HUES48 (cell line): Measurements from ENCODE around the gene PSMG1.
"Not testable (repeated sequence)": the region's sequence is repeated elsewhere in the genome, so short reads cannot be mapped to it uniquely, and the experiment has no call there.

Experiments
- H3K27ac ChIP-seq: one replicate; pipeline ENCODE4 v1.7.0; 2013; ENCODE audit warnings: low read depth, low read length, inconsistent platforms
- H3K27me3 ChIP-seq: 2 replicates; pipeline ENCODE4 v1.6.1; 2013; ENCODE audit warnings: mild to moderate bottlenecking, low read length; ENCODE audit not compliant: control insufficient read depth, insufficient read depth
- H3K36me3 ChIP-seq: 2 replicates; pipeline ENCODE4 v1.6.1; 2013; ENCODE audit warnings: low read length; ENCODE audit not compliant: control insufficient read depth, insufficient read depth
- H3K4me1 ChIP-seq: 2 replicates; pipeline ENCODE4 v1.6.1; 2013; ENCODE audit warnings: mild to moderate bottlenecking, low read length; ENCODE audit not compliant: control insufficient read depth, insufficient read depth
- H3K4me3 ChIP-seq: 2 replicates; pipeline ENCODE4 v1.5.1; 2013; ENCODE audit warnings: mild to moderate bottlenecking, low read depth, low read length
- H3K9ac ChIP-seq: 2 replicates; pipeline ENCODE4 v1.6.1; 2013; ENCODE audit warnings: mild to moderate bottlenecking, low read depth, low read length, moderate library complexity
- H3K9me3 ChIP-seq: 2 replicates; pipeline ENCODE4 v1.6.1; 2013; ENCODE audit warnings: low read length; ENCODE audit not compliant: control insufficient read depth, insufficient read depth

The PSMG1 gene

GRCh38 chr21:39175665-39176064, 7.6 kb downstream of the PSMG1 start:
- Histone ChIP-seq H3K9ac (no peak overlapping the region), H3K36me3 (peaks cover 87% of the 10 kb centered on the region), H3K27me3 (no peaks in the 10 kb centered on the region), H3K4me3 (no peak overlapping the region), H3K9me3 (no peaks in the 10 kb centered on the region), H3K27ac (no peak overlapping the region), H3K4me1 (no peaks in the 10 kb centered on the region)

- H3K4me3 ChIP-seq: no peak overlapping the region
- H3K27ac ChIP-seq: no peak overlapping the region
- peaks cover 82% of the 10 kb centered on the region for H3K36me3 ChIP-seq
- H3K9me3 ChIP-seq: no peaks in the 10 kb centered on the region
- H3K9ac ChIP-seq: no peak overlapping the region
- H3K27me3 ChIP-seq: no peaks in the 10 kb centered on the region
- H3K4me1 ChIP-seq: no peaks in the 10 kb centered on the region
Measured at GRCh38 chr21:39175154-39175553, 8.1 kb downstream of the PSMG1 start.

- no peak overlapping the region for H3K9ac ChIP-seq
- no peak overlapping the region for H3K27ac ChIP-seq
- no peaks in the 10 kb centered on the region for H3K27me3 ChIP-seq
- H3K4me3 ChIP-seq: no peak overlapping the region
- peaks cover 79% of the 10 kb centered on the region for H3K36me3 ChIP-seq
- no peaks in the 10 kb centered on the region for H3K4me1 ChIP-seq
- H3K9me3 ChIP-seq: no peaks in the 10 kb centered on the region
Measured at GRCh38 chr21:39173716-39174680, 9.3 kb downstream of the PSMG1 start.

GRCh38 chr21:39169906-39170305, 13.3 kb downstream of the PSMG1 start:
- H3K4me1 ChIP-seq: no peaks in the 10 kb centered on the region
- no peak overlapping the region for H3K4me3 ChIP-seq
- peaks cover 6% of the 10 kb centered on the region; the same call in 1 of the 2 replicates for H3K9me3 ChIP-seq
- H3K9ac ChIP-seq: no peak overlapping the region
- no peak overlapping the region for H3K27ac ChIP-seq
- H3K27me3 ChIP-seq: no peaks in the 10 kb centered on the region
- peaks cover 41% of the 10 kb centered on the region for H3K36me3 ChIP-seq

GRCh38 chr21:39168800-39169199, 14.5 kb downstream of the PSMG1 start:
- peaks cover 29% of the 10 kb centered on the region for H3K36me3 ChIP-seq
- H3K9ac ChIP-seq: no peak overlapping the region
- H3K27me3 ChIP-seq: no peaks in the 10 kb centered on the region
- peaks cover 14% of the 10 kb centered on the region; the same call in 1 of the 2 replicates for H3K9me3 ChIP-seq
- no peaks in the 10 kb centered on the region for H3K4me1 ChIP-seq
- H3K27ac ChIP-seq: no peak overlapping the region
- no peak overlapping the region for H3K4me3 ChIP-seq

GRCh38 chr21:39164523-39164922, 18.7 kb downstream of the PSMG1 start:
- H3K27ac ChIP-seq: no peak overlapping the region
- no peak overlapping the region for H3K4me3 ChIP-seq
- no peaks in the 10 kb centered on the region for H3K27me3 ChIP-seq
- no peaks in the 10 kb centered on the region for H3K4me1 ChIP-seq
- H3K9ac ChIP-seq: no peak overlapping the region
- 0 out of 2 replicates have a peak, but pooled peaks cover 4% of the 10 kb centered on the region for H3K36me3 ChIP-seq
- H3K9me3 ChIP-seq: peaks cover 14% of the 10 kb centered on the region; the same call in 1 of the 2 replicates

- H3K27me3 ChIP-seq: no peaks in the 10 kb centered on the region
- H3K9ac ChIP-seq: no peak overlapping the region
- no peak overlapping the region for H3K27ac ChIP-seq
- H3K36me3 ChIP-seq: no peaks in the 10 kb centered on the region
- no peak overlapping the region for H3K4me3 ChIP-seq
- peaks cover 14% of the 10 kb centered on the region; the same call in 1 of the 2 replicates for H3K9me3 ChIP-seq
- no peaks in the 10 kb centered on the region for H3K4me1 ChIP-seq
Measured at GRCh38 chr21:39161064-39161463, 22.2 kb downstream of the PSMG1 start.

- no peak overlapping the region for H3K4me3 ChIP-seq
- 0 out of 2 replicates have a peak, but pooled peaks cover 4% of the 10 kb centered on the region for H3K9me3 ChIP-seq
- H3K36me3 ChIP-seq: no peaks in the 10 kb centered on the region
- no peaks in the 10 kb centered on the region for H3K4me1 ChIP-seq
- H3K9ac ChIP-seq: no peak overlapping the region
- H3K27me3 ChIP-seq: no peaks in the 10 kb centered on the region
- H3K27ac ChIP-seq: no peak overlapping the region
Measured at GRCh38 chr21:39159342-39160063, 23.7 kb downstream of the PSMG1 start.

GRCh38 chr21:39157241-39157640, 26.0 kb downstream of the PSMG1 start:
- not testable (repeated sequence) for H3K9ac ChIP-seq, H3K4me1 ChIP-seq, H3K4me3 ChIP-seq, H3K27ac ChIP-seq, H3K36me3 ChIP-seq, H3K9me3 ChIP-seq, H3K27me3 ChIP-seq

GRCh38 chr21:39156024-39156423, 27.2 kb downstream of the PSMG1 start:
- Histone ChIP-seq H3K4me1 (no peaks in the 10 kb centered on the region), H3K36me3 (no peaks in the 10 kb centered on the region), H3K9ac (no peak overlapping the region), H3K4me3 (no peak overlapping the region), H3K27me3 (no peaks in the 10 kb centered on the region), H3K27ac (no peak overlapping the region), H3K9me3 (no peaks in the 10 kb centered on the region)

- H3K9me3 ChIP-seq: no peaks in the 10 kb centered on the region
- H3K4me3 ChIP-seq: no peak overlapping the region
- H3K9ac ChIP-seq: no peak overlapping the region
- no peak overlapping the region for H3K27ac ChIP-seq
- no peaks in the 10 kb centered on the region for H3K4me1 ChIP-seq
- H3K36me3 ChIP-seq: no peaks in the 10 kb centered on the region
- H3K27me3 ChIP-seq: no peaks in the 10 kb centered on the region
Measured at GRCh38 chr21:39155578-39155977, 27.7 kb downstream of the PSMG1 start.
